HepG2 (cell line): ENCODE measurements around the gene FBP1. TPM values are rescaled to one million over a fixed set of nuclear protein-coding genes. Genes with fewer than 3 reads are reported as not detected.

Source experiments
- GATAD1 ChIP-seq: IDR thresholded peaks from 2 replicates; pipeline ENCODE4 v1.6.1; 2016; ENCODE audit warnings: missing genetic modification reagents, missing compliant biosample characterization
- HOXA9 ChIP-seq: sonication (generic); formaldehyde crosslinking; IDR thresholded peaks from 2 replicates; pipeline ENCODE4 v1.8.1; 2022; ENCODE audit warnings: missing genetic modification reagents, mild to moderate bottlenecking, moderate library complexity, borderline replicate concordance
- KMT2B ChIP-seq: IDR thresholded peaks from 2 replicates; pipeline ENCODE4 v1.6.1; 2016; ENCODE audit warnings: missing genetic modification reagents, missing compliant biosample characterization
- RAD21 ChIP-seq: fragments of 450-650 bp; formaldehyde crosslinking; IDR thresholded peaks from 2 replicates; pipeline ENCODE4 v1.5.0; 2020; ENCODE audit warnings: mild to moderate bottlenecking
- YY1 ChIP-seq: IDR thresholded peaks from 2 replicates; pipeline ENCODE4 v1.6.1; 2011; ENCODE audit warnings: low read length, low read depth, moderate library complexity, mild to moderate bottlenecking; ENCODE audit not compliant: insufficient read depth, insufficient replicate concordance
- ZMYM4 ChIP-seq: sonication (generic); formaldehyde crosslinking; IDR thresholded peaks from 2 replicates; pipeline ENCODE4 v1.8.1; 2023; ENCODE audit warnings: mild to moderate bottlenecking, missing genetic modification reagents
- ZNF362 ChIP-seq: sonication (generic); formaldehyde crosslinking; IDR thresholded peaks from 2 replicates; pipeline ENCODE4 v1.4.0; 2020; ENCODE audit warnings: missing genetic modification reagents, mild to moderate bottlenecking, borderline replicate concordance
- ZNF512B ChIP-seq: sonication (generic); formaldehyde crosslinking; IDR thresholded peaks from 2 replicates; pipeline ENCODE4 v1.5.1; 2020; ENCODE audit warnings: missing genetic modification reagents, mild to moderate bottlenecking, borderline replicate concordance
- polyA plus RNA-seq, 8 experiments: library from polyadenylated mRNA; depleted of rRNA in 3 of 8; stranded (reverse) in 7 of 8; unstranded in 1 of 8; fragments of >200 nt; fragmentation: Illumina TruSeq in 4 of 8; extraction: Trizol in 4 of 8; gene quantifications; 2 replicates each; pipeline versions ENCODE4 v1.2.1 to v1.2.3, GENCODE V29; 2011 to 2016; ENCODE audit warnings: low read depth in 4 of 8, missing spikeins in 1 of 8, mixed read lengths in 1 of 8; ENCODE audit not compliant: insufficient read depth in 1 of 8
- total RNA-seq, 5 experiments: library from RNA; depleted of rRNA; stranded (reverse); fragments of >200 nt; fragmentation: Illumina TruSeq; extraction: Trizol; gene quantifications; 2 replicates each; pipeline ENCODE4 v1.2.3, GENCODE V29; 2016; ENCODE audit warnings: low read depth in 1 of 5

FBP1 gene
- total and polyA plus RNA-seq, 2 of the 13 experiments (the other 11 are each of a cell fraction or from before 2014, with no cell fraction given), result 0.29 to 0.53 TPM

- TF ChIP-seq ZNF512B (CRISPR knock-in tag) (peak; percentile 40; the same call in 1 of the 2 replicates), RAD21 (CRISPR knock-in tag) (peak; percentile 74), KMT2B (CRISPR knock-in tag) (peak; percentile 60; the same call in 1 of the 2 replicates), GATAD1 (CRISPR knock-in tag) (peak; percentile 34; the same call in 1 of the 2 replicates), ZNF362 (CRISPR knock-in tag) (0 out of 2 replicates have a peak, but pooled peaks have one; percentile 11), ZMYM4 (0 out of 2 replicates have a peak, but pooled peaks have one; percentile 33), HOXA9 (CRISPR knock-in tag) (no peak), YY1 (peak; percentile 54)
Measured at GRCh38 chr9:94668928-94669729, 29.8 kb upstream of the FBP1 start (continued).
